Neural cell (in vitro differentiated cells): ENCODE measurements around the gene ANKRD13C. TPM values are rescaled to one million over a fixed set of nuclear protein-coding genes. Genes with fewer than 3 reads are reported as not detected.

Source experiments
- H2AFZ ChIP-seq: fragments of 200-600, 300-800 bp; sonication (generic), shearing (Covaris generic); 2 replicates; pipeline ENCODE4 v1.6.0; 2014; ENCODE audit warnings: low read depth, mild to moderate bottlenecking, antibody characterized with exemption, low read length, moderate library complexity
- H3F3A ChIP-seq: fragments of 200-600 bp; shearing (Covaris generic); 2 replicates; pipeline ENCODE4 v1.6.1; 2016; ENCODE audit warnings: mild to moderate bottlenecking, moderate library complexity, mixed read lengths, antibody characterized with exemption, low read length; ENCODE audit not compliant: insufficient read depth, poor library complexity, severe bottlenecking
- H3K27ac ChIP-seq: fragments of 200-600, 300-800 bp; sonication (generic), shearing (Covaris generic); 2 replicates; pipeline ENCODE4 v1.5.1; 2014; ENCODE audit warnings: mild to moderate bottlenecking, low read length, moderate library complexity
- H3K27me3 ChIP-seq: fragments of 300-800, 200-600 bp; sonication (generic), shearing (Covaris generic); 2 replicates; pipeline ENCODE4 v1.6.0; 2014; ENCODE audit warnings: mild to moderate bottlenecking, low read depth, low read length, moderate library complexity; ENCODE audit not compliant: insufficient read depth
- H3K36me3 ChIP-seq: fragments of 300-800, 200-600 bp; sonication (generic), shearing (Covaris generic); 2 replicates; pipeline ENCODE4 v1.5.1; 2014; ENCODE audit warnings: mild to moderate bottlenecking, antibody characterized with exemption, low read length, moderate library complexity; ENCODE audit not compliant: insufficient read depth
- H3K4me2 ChIP-seq: fragments of 300-800, 200-600 bp; sonication (generic), shearing (Covaris generic); 2 replicates; pipeline ENCODE4 v1.6.0; 2014; ENCODE audit warnings: mild to moderate bottlenecking, low read length
- H3K4me3 ChIP-seq: fragments of 300-800, 200-600 bp; sonication (generic), shearing (Covaris generic); 2 replicates; pipeline ENCODE4 v1.5.1; 2014; ENCODE audit warnings: mild to moderate bottlenecking, low read length, moderate library complexity
- H3K79me2 ChIP-seq: fragments of 200-600 bp; shearing (Covaris generic); replicated peaks from 2 replicates; pipeline ENCODE4 v1.6.0; 2014; ENCODE audit warnings: mild to moderate bottlenecking, low read length, moderate library complexity; ENCODE audit not compliant: insufficient read depth
- H3K9ac ChIP-seq: fragments of 300-800, 200-600 bp; sonication (generic), shearing (Covaris generic); 2 replicates; pipeline ENCODE4 v1.6.1; 2016; ENCODE audit warnings: mild to moderate bottlenecking, low read length, mixed read lengths
- H3K9me2 ChIP-seq: fragments of 200-600 bp; shearing (Covaris generic); 2 replicates; pipeline ENCODE4 v1.6.1; 2016; ENCODE audit warnings: mild to moderate bottlenecking, low read length, mixed read lengths; ENCODE audit not compliant: insufficient read depth
- H3K9me3 ChIP-seq: fragments of 200-600, 300-800 bp; sonication (generic), shearing (Covaris generic); 2 replicates; pipeline ENCODE4 v1.6.1; 2016; ENCODE audit warnings: mild to moderate bottlenecking, mixed run types, low read length, moderate library complexity, mixed read lengths
- H4K20me1 ChIP-seq: fragments of 200-600 bp; shearing (Covaris generic); 2 replicates; pipeline ENCODE4 v1.6.1; 2016; ENCODE audit warnings: mild to moderate bottlenecking, mixed run types; ENCODE audit not compliant: insufficient read depth
- EP300 ChIP-seq: fragments of 450-650 bp; conservative IDR thresholded peaks from 2 replicates; pipeline ENCODE4 v1.6.1; 2014; ENCODE audit warnings: antibody characterized with exemption, mild to moderate bottlenecking, moderate library complexity; ENCODE audit not compliant: poor library complexity, severe bottlenecking
- EZH2 ChIP-seq: fragments of 200-600, 300-800 bp; shearing (Covaris generic), sonication (generic); IDR thresholded peaks from 2 replicates; pipeline ENCODE4 v1.6.1; 2014; ENCODE audit warnings: antibody characterized with exemption, low read length, borderline replicate concordance, mild to moderate bottlenecking; ENCODE audit not compliant: insufficient read depth, poor library complexity, severe bottlenecking
- MXI1 ChIP-seq: fragments of 450-650 bp; conservative IDR thresholded peaks from 2 replicates; pipeline ENCODE4 v1.6.1; 2014; ENCODE audit warnings: antibody characterized with exemption, mild to moderate bottlenecking; ENCODE audit not compliant: poor library complexity, severe bottlenecking
- POLR2AphosphoS5 ChIP-seq: IDR thresholded peaks from 2 replicates; pipeline ENCODE4 v1.6.1; 2012
- RAD21 ChIP-seq: fragments of 450-650 bp; conservative IDR thresholded peaks from 2 replicates; pipeline ENCODE4 v1.6.1; 2014; ENCODE audit warnings: antibody characterized with exemption, mild to moderate bottlenecking, moderate library complexity
- SMC3 ChIP-seq: fragments of 450-650 bp; conservative IDR thresholded peaks from 2 replicates; pipeline ENCODE4 v1.6.1; 2014; ENCODE audit warnings: antibody characterized with exemption, mild to moderate bottlenecking, moderate library complexity; ENCODE audit not compliant: poor library complexity
- TAF1 ChIP-seq: IDR thresholded peaks from 2 replicates; pipeline ENCODE4 v1.6.1; 2012; ENCODE audit warnings: low read depth
- polyA plus RNA-seq: library from polyadenylated mRNA; depleted of rRNA; stranded (reverse); fragments of >200 nt; gene quantifications from 2 replicates; pipeline ENCODE4 v1.2.3, GENCODE V29; 2014
- TF ChIP-seq, protein P1 (sequence below): fragments of 450-650 bp; IDR thresholded peaks from 2 replicates; pipeline ENCODE4 v1.5.1; 2014; ENCODE audit warnings: antibody characterized with exemption, mild to moderate bottlenecking, moderate library complexity; ENCODE audit not compliant: poor library complexity, severe bottlenecking
- TF ChIP-seq, protein P2 (sequence below): IDR thresholded peaks from 2 replicates; pipeline ENCODE4 v1.6.1; 2012; ENCODE audit warnings: borderline replicate concordance

ANKRD13C gene
- polyA plus RNA-seq, 1 donor from 2014 or later: 53.3 TPM

DNA sequence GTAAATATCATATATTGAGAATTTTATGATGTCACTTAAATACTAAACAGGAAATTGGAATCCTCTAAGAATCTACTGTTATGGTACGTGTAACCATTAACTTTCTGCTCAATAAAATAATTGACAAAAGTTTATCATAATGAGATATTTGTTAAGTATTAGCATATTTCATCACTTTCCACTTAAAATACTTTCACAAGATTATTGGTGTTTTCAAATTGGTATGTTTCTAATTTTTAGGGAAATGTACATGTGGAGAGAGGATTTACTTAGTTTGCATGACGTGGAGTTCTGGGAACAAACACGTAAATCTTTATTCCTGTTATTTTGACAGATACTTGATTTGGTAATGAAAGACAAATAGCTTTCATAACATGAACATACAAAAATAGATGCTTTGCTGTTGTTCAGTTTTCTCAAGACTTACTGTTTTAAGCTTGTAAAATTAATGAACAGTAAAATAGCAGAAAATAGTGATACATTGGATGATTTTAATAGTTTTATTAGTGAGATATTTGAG is 131.7 kb downstream of the ANKRD13C start:
- Histone ChIP-seq H3K27me3 (no peaks in the 10 kb centered on the region), H3K36me3 (no peaks in the 10 kb centered on the region), H2AFZ (no peak overlapping the region), H3K9me2 (no peaks in the 10 kb centered on the region), H3K4me3 (peak overlapping the region; percentile 87), H3K4me2 (peak overlapping the region; percentile 97), H3K27ac (peak overlapping the region; percentile 98), H3K79me2 (peaks cover 83% of the 10 kb centered on the region), H4K20me1 (peaks cover 30% of the 10 kb centered on the region), H3K9me3 (no peaks in the 10 kb centered on the region), H3F3A (peaks cover 10% of the 10 kb centered on the region), H3K9ac (peak overlapping the region; percentile 94)
- TF ChIP-seq EZH2 (no peak), RAD21 (no peak), POLR2AphosphoS5 (no peak), SMC3 (no peak), TAF1 (no peak), EP300 (no peak), MXI1 (no peak)
- TF ChIP-seq, protein P1, sequence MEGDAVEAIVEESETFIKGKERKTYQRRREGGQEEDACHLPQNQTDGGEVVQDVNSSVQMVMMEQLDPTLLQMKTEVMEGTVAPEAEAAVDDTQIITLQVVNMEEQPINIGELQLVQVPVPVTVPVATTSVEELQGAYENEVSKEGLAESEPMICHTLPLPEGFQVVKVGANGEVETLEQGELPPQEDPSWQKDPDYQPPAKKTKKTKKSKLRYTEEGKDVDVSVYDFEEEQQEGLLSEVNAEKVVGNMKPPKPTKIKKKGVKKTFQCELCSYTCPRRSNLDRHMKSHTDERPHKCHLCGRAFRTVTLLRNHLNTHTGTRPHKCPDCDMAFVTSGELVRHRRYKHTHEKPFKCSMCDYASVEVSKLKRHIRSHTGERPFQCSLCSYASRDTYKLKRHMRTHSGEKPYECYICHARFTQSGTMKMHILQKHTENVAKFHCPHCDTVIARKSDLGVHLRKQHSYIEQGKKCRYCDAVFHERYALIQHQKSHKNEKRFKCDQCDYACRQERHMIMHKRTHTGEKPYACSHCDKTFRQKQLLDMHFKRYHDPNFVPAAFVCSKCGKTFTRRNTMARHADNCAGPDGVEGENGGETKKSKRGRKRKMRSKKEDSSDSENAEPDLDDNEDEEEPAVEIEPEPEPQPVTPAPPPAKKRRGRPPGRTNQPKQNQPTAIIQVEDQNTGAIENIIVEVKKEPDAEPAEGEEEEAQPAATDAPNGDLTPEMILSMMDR: no peak
- TF ChIP-seq, protein P2, sequence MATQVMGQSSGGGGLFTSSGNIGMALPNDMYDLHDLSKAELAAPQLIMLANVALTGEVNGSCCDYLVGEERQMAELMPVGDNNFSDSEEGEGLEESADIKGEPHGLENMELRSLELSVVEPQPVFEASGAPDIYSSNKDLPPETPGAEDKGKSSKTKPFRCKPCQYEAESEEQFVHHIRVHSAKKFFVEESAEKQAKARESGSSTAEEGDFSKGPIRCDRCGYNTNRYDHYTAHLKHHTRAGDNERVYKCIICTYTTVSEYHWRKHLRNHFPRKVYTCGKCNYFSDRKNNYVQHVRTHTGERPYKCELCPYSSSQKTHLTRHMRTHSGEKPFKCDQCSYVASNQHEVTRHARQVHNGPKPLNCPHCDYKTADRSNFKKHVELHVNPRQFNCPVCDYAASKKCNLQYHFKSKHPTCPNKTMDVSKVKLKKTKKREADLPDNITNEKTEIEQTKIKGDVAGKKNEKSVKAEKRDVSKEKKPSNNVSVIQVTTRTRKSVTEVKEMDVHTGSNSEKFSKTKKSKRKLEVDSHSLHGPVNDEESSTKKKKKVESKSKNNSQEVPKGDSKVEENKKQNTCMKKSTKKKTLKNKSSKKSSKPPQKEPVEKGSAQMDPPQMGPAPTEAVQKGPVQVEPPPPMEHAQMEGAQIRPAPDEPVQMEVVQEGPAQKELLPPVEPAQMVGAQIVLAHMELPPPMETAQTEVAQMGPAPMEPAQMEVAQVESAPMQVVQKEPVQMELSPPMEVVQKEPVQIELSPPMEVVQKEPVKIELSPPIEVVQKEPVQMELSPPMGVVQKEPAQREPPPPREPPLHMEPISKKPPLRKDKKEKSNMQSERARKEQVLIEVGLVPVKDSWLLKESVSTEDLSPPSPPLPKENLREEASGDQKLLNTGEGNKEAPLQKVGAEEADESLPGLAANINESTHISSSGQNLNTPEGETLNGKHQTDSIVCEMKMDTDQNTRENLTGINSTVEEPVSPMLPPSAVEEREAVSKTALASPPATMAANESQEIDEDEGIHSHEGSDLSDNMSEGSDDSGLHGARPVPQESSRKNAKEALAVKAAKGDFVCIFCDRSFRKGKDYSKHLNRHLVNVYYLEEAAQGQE: no peak

DNA sequence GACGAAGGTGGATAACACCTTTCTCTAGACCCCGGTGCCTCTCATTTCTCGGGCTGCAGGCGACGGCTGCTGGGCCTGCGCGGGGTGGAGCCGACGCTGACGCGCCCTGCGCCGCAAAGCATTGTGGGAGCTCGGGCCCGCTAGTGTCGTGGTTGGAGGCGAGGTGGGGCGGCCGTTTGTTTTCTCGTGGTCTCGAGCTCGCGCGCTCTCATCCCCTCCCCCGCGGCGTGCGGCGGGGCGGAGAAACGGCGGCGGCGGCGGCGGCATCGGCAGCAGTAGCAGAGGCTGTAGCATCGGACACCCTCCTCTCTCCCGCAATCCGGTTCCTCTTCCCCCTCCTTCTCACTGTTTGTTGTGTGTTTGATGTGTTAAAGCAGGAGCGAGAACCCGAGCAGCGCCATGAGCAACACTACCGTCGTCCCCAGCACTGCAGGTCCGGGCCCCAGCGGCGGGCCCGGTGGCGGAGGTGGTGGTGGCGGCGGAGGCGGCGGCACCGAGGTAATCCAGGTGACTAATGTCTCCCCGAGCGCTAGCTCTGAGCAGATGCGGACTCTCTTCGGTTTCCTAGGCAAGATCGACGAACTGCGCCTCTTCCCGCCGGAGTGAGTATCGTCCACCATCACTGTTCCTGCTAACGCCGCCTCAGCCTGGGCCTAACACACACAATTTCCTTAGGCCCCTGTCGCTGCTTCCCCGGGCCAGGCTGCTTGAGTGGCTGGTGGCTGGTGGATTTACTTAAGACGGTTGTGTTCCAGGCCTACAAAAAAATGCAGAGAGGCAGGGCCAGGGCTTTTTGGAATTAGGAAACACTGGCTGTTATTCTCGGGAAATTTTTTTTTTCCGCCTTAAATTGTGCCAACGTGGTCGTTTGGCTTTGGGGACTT is 133.0 kb downstream of the ANKRD13C start, which contains the start of gene SRSF11:
Gene SRSF11 (plus strand): TSS at position 143 of the 884 bp plus-strand sequence. CDS start 257 bp downstream, at position 400.
- Histone ChIP-seq H4K20me1 (peaks cover 18% of the 10 kb centered on the region), H3K9ac (peak within 1 kb of the TSS; percentile 94), H3K9me2 (no peaks in the 10 kb centered on the region), H3K36me3 (no peaks in the 10 kb centered on the region), H3K4me2 (peak within 1 kb of the TSS; percentile 100), H2AFZ (peak within 1 kb of the TSS; percentile 99), H3K79me2 (peaks cover 77% of the 10 kb centered on the region), H3K4me3 (peak within 1 kb of the TSS; percentile 87), H3K27ac (peak within 1 kb of the TSS; percentile 98), H3K9me3 (no peaks in the 10 kb centered on the region), H3K27me3 (no peaks in the 10 kb centered on the region), H3F3A (peaks cover 10% of the 10 kb centered on the region)
- no peak for TF ChIP-seq EZH2
- TF ChIP-seq, protein P2: peak; percentile 86
- TF ChIP-seq MXI1: peak; percentile 90
- peak; percentile 63 for TF ChIP-seq SMC3
- peak; percentile 82 for TF ChIP-seq TAF1
- peak; percentile 47 for TF ChIP-seq RAD21
- TF ChIP-seq POLR2AphosphoS5: peak; percentile 97
- TF ChIP-seq EP300: peak; percentile 65
- TF ChIP-seq, protein P1: peak; percentile 59
